ENCODE measurements around the gene SEMA3A. TPM values are rescaled to one million over a fixed set of nuclear protein-coding genes. Genes with fewer than 3 reads are reported as not detected.

The SEMA3A gene
- total and polyA plus RNA-seq, 4 experiments from 2014 or later: 0.26 to 0.78 (median 0.38) TPM; not detected in 1

DNA sequence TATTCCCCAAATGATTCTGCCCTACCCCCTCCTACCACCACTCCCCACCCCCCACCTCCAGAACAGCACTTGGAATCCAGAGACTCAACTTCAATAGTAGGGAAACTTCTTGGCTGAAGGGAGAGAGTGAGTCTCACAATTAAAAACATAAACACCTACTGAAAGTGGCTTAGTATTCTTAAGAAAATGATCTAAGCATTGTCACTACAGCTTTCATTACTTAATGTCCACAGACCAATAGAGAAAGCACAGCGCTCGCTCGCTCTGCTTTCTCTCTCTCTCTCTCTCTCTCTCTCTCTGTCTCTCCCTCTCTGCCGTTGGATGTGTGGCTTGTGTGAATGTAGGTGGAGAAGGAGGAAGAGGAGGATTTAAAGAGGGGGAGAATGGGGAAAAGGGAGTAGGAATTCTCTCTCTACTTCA lies 1.5 kb upstream of the SEMA3A start:
- Histone ChIP-seq H3K27ac (ENCODE audit: low read depth, low read length) (no peak overlapping the region), H3K27me3 (ENCODE audit: insufficient read depth, low read length) (no peaks in the 10 kb centered on the region), H3K36me3 (ENCODE audit: insufficient read depth, low read length) (no peaks in the 10 kb centered on the region), H3K4me1 (ENCODE audit: insufficient read depth, low read length) (no peaks in the 10 kb centered on the region), H3K4me3 (ENCODE audit: low read length in 2 of 2) (no peak overlapping the region), H3K9me3 (ENCODE audit: control insufficient read depth in 1 of 2, low read length in 2 of 2) (no peaks in the 10 kb centered on the region)
- ChIA-PET POLR2A (ENCODE audit: partially characterized antibody) (no interaction called here), CTCF (ENCODE audit: partially characterized antibody) (no interaction called here)
- intact Hi-C loops (cut with micrococcal nuclease): loop anchor here (10.0 kb wide), 1 partner anchor 829 kb away; no protein-coding TSS in a partner anchor
- peaks cover 0 to 2% (median 0%) of the 10 kb centered on the region in 8 donors for H3K9me3 Mint-ChIP-seq
- peaks cover 4 to 16% (median 9%) of the 10 kb centered on the region in 4 donors for H3K4me1 Mint-ChIP-seq
- DNase-seq: no peak
- H3K27ac Mint-ChIP-seq: no peak overlapping the region
- peak overlapping the region in 1 of 8 donors; percentile 30 for H3K4me3 Mint-ChIP-seq
- H3K27me3 Mint-ChIP-seq: no peaks in the 10 kb centered on the region
- H3K36me3 Mint-ChIP-seq: peaks cover 0 to 1% of the 10 kb centered on the region in 2 donors

DNA sequence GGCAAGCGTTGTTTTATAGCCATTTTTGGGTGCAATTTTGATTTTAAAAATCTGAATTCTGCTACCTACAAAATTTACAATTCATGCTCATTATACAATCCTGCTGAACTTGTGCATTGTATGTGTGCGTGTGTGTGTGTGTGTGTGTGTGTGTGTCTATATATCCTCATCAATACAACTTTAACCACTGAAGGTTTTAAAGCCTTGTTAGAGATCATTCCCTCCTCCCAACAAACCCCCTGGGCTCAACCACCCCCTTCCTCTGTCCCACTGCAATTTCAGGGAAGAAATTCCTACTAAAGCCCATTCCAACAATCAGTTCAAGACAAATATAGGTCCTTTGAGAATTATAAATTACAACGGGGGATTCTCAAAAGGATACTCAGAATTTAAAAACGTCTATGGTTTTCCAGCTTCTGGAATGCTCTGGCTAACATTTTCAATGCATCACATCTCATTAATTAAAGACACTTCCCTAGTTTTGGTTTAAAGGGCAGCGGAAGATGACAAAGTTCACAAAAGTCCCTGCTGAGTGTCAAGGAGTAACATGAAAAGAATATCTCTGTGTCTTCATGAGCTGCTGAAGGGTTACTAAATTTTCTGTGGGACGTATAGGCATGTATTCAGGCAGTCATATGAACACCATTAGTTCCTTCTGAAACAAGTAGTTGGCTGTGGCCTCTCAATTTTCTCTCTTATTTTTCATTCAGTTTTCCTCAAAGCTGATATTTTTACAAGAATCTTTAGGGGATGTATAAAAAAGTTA lies 889 bp upstream of the SEMA3A start:
- Mint-ChIP-seq H3K9me3 (peaks cover 0 to 2% (median 0%) of the 10 kb centered on the region in 8 donors), H3K27me3 (no peaks in the 10 kb centered on the region), H3K36me3 (peaks cover 0 to 1% of the 10 kb centered on the region in 2 donors), H3K4me3 (peak overlapping the region in 7 of 8 donors; percentile 85 to 92 (median 89)), H3K27ac (no peak overlapping the region), H3K4me1 (peaks cover 4 to 16% (median 9%) of the 10 kb centered on the region in 4 donors)
- Histone ChIP-seq H3K27ac (ENCODE audit: low read depth, low read length) (no peak overlapping the region), H3K27me3 (ENCODE audit: insufficient read depth, low read length) (no peaks in the 10 kb centered on the region), H3K4me1 (ENCODE audit: insufficient read depth, low read length) (no peaks in the 10 kb centered on the region), H3K9me3 (ENCODE audit: control insufficient read depth in 1 of 2, low read length in 2 of 2) (no peaks in the 10 kb centered on the region), H3K36me3 (ENCODE audit: insufficient read depth, low read length) (no peaks in the 10 kb centered on the region), H3K4me3 (ENCODE audit: low read length in 2 of 2) (no peak overlapping the region)
- ChIA-PET POLR2A (ENCODE audit: partially characterized antibody) (no interaction called here), CTCF (ENCODE audit: partially characterized antibody) (no interaction called here)
- DNase-seq: no peak
- intact Hi-C loops (cut with micrococcal nuclease): loop anchor here (10.0 kb wide), 1 partner anchor 829 kb away; no protein-coding TSS in a partner anchor

DNA sequence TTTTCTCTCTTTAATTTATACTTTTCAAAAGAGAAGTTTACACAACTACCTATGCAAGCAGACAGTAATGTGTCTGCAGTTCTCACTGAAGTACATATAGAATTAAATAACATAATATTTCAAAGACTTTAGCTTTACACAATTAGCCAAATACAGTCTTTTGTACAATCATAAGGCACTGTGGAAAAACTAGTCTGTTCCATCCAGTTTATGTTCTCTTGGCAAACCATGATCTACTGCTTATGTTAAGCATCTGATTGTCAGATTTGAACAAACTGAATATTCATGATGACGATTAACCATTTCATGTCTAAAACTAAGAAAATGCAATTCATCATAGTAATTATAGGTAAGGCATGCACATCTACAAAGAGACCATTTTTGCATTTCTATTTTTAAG lies 842 bp downstream of the SEMA3A start:
- Histone ChIP-seq H3K9me3 (ENCODE audit: control insufficient read depth in 1 of 2, low read length in 2 of 2) (no peaks in the 10 kb centered on the region), H3K36me3 (ENCODE audit: insufficient read depth, low read length) (no peaks in the 10 kb centered on the region), H3K4me1 (ENCODE audit: insufficient read depth, low read length) (no peaks in the 10 kb centered on the region), H3K27ac (ENCODE audit: low read depth, low read length) (no peak overlapping the region), H3K4me3 (ENCODE audit: low read length in 2 of 2) (no peak overlapping the region), H3K27me3 (ENCODE audit: insufficient read depth, low read length) (no peaks in the 10 kb centered on the region)
- Mint-ChIP-seq H3K27ac (no peak overlapping the region), H3K9me3 (no peaks in the 10 kb centered on the region), H3K4me3 (peak overlapping the region in 1 of 8 donors; percentile 92), H3K36me3 (peaks cover 0 to 1% of the 10 kb centered on the region in 2 donors), H3K4me1 (peaks cover 4 to 16% (median 9%) of the 10 kb centered on the region in 4 donors), H3K27me3 (no peaks in the 10 kb centered on the region)
- intact Hi-C loops (cut with micrococcal nuclease): loop anchor here (10.0 kb wide), 1 partner anchor 831 kb away; no protein-coding TSS in a partner anchor
- ChIA-PET POLR2A (ENCODE audit: partially characterized antibody) (no interaction called here), CTCF (ENCODE audit: partially characterized antibody) (no interaction called here)
- no peak for DNase-seq

DNA sequence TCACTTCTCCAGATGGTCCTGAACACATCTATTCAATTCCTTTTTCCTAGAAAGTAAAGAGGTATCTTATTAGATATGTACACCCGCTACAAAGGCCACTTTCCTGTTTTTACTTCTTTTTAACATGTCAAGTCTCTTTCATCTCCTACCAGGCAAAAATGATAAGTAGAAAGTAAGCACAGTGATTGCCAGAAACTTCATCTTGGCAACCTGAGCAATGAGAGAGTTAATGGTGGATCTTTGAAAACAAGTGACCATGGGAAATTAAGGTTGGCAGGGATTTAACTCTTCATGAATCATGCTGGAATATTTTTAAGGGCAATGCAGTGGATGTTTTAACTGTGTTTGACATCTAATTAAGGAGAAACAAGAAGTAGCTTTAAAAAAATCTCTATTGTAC lies 2.7 kb downstream of the SEMA3A start:
- peaks cover 4 to 16% (median 10%) of the 10 kb centered on the region in 4 donors for H3K4me1 Mint-ChIP-seq
- peaks cover 0 to 1% of the 10 kb centered on the region in 2 donors for H3K36me3 Mint-ChIP-seq
- intact Hi-C loops (cut with micrococcal nuclease): loop anchor here (10.0 kb wide), 1 partner anchor 833 kb away; no protein-coding TSS in a partner anchor

DNA sequence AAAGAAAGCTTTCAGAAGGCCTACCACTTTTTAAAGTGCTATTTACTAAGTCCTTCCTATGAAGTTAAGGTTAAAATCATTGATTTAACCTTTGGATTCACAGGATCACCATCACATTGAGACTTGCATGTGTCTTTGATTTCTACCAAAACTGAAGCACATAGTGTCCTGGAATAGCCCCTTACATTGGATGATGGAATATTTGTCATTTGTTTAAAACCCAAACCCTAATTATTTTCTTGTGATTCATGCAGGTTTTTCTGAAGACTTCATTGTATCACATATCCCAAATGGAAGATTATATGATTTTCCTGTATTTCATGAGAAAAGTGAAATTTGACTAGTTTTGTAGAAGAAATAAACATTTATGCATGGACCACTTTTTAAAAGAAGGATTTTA lies 3.3 kb downstream of the SEMA3A start:
- H3K9me3 Mint-ChIP-seq: peaks cover 0 to 8% (median 0%) of the 10 kb centered on the region in 8 donors
- Histone ChIP-seq H3K4me3 (ENCODE audit: low read length in 2 of 2) (no peak overlapping the region), H3K27ac (ENCODE audit: low read depth, low read length) (no peak overlapping the region), H3K36me3 (ENCODE audit: insufficient read depth, low read length) (no peaks in the 10 kb centered on the region), H3K9me3 (ENCODE audit: control insufficient read depth in 1 of 2, low read length in 2 of 2) (no peaks in the 10 kb centered on the region), H3K27me3 (ENCODE audit: insufficient read depth, low read length) (no peaks in the 10 kb centered on the region), H3K4me1 (ENCODE audit: insufficient read depth, low read length) (no peaks in the 10 kb centered on the region)
- no peak overlapping the region for H3K27ac Mint-ChIP-seq
- H3K4me1 Mint-ChIP-seq: peaks cover 4 to 15% (median 11%) of the 10 kb centered on the region in 4 donors
- no peaks in the 10 kb centered on the region for H3K27me3 Mint-ChIP-seq
- peaks cover 0 to 1% of the 10 kb centered on the region in 2 donors for H3K36me3 Mint-ChIP-seq
- intact Hi-C loops (cut with micrococcal nuclease): loop anchor here (10.0 kb wide), 1 partner anchor 834 kb away; no protein-coding TSS in a partner anchor
- ChIA-PET CTCF (ENCODE audit: partially characterized antibody) (no interaction called here), POLR2A (ENCODE audit: partially characterized antibody) (no interaction called here)
- DNase-seq: no peak
- no peak overlapping the region for H3K4me3 Mint-ChIP-seq

More for the DNA sequence above, 2.7 kb downstream of the SEMA3A start:
- POLR2A ChIA-PET (ENCODE audit: partially characterized antibody): no interaction called here
- H3K27ac Mint-ChIP-seq: no peak overlapping the region
- H3K9me3 Mint-ChIP-seq: peaks cover 0 to 8% (median 0%) of the 10 kb centered on the region in 8 donors
- H3K27me3 ChIP-seq (ENCODE audit: insufficient read depth, low read length): no peaks in the 10 kb centered on the region
- no peaks in the 10 kb centered on the region for H3K36me3 ChIP-seq (ENCODE audit: insufficient read depth, low read length)
- CTCF ChIA-PET (ENCODE audit: partially characterized antibody): no interaction called here
- H3K4me1 ChIP-seq (ENCODE audit: insufficient read depth, low read length): no peaks in the 10 kb centered on the region
- H3K9me3 ChIP-seq (ENCODE audit: control insufficient read depth in 1 of 2, low read length in 2 of 2): no peaks in the 10 kb centered on the region
- DNase-seq: no peak
- no peak overlapping the region for H3K27ac ChIP-seq (ENCODE audit: low read depth, low read length)
- H3K4me3 ChIP-seq (ENCODE audit: low read length in 2 of 2): no peak overlapping the region
- H3K4me3 Mint-ChIP-seq: no peak overlapping the region
- H3K27me3 Mint-ChIP-seq: no peaks in the 10 kb centered on the region

DNA sequence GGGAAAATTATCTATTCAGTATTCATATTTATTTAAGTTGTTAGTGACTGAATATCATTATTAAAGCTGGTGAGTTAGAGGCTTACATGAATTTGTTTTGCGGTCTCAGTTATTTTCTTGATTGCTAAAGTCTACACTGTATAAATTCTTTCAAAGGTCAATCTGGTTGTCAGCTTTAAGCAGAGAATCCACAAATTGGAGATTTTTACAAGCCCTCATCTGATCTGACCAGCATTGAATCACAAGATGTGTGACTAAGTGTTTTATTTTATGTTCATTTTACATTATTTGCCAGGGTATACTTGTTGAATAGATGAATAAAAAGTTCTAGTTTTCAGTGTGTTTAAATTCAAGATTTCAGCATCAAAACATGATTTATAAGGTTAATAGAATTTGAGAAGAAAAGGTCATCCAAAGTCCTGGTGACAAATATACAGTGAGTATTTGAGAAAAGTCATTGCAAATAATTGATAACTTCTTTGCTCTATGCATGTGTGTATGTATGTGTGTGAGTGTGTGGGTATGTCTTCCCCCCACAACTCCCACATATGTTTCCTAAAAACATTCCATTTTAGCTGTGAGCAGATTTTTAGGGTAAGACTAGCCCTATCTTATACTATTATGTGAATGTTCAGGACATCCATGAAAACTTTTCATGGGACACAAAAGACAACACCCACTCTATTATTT lies 4.4 kb downstream of the SEMA3A start:
- Histone ChIP-seq H3K9me3 (ENCODE audit: control insufficient read depth in 1 of 2, low read length in 2 of 2) (no peaks in the 10 kb centered on the region), H3K4me1 (ENCODE audit: insufficient read depth, low read length) (no peaks in the 10 kb centered on the region), H3K4me3 (ENCODE audit: low read length in 2 of 2) (no peak overlapping the region), H3K27ac (ENCODE audit: low read depth, low read length) (no peak overlapping the region), H3K27me3 (ENCODE audit: insufficient read depth, low read length) (no peaks in the 10 kb centered on the region), H3K36me3 (ENCODE audit: insufficient read depth, low read length) (no peaks in the 10 kb centered on the region)
- Mint-ChIP-seq H3K27ac (no peak overlapping the region), H3K4me3 (no peak overlapping the region), H3K4me1 (peaks cover 3 to 12% (median 6%) of the 10 kb centered on the region in 4 donors), H3K27me3 (no peaks in the 10 kb centered on the region), H3K36me3 (peaks cover 0 to 1% of the 10 kb centered on the region in 2 donors), H3K9me3 (peaks cover 0 to 8% (median 0%) of the 10 kb centered on the region in 8 donors)
- ChIA-PET POLR2A (ENCODE audit: partially characterized antibody) (no interaction called here), CTCF (ENCODE audit: partially characterized antibody) (no interaction called here)
- DNase-seq: no peak
- intact Hi-C loops (cut with micrococcal nuclease): loop anchor here (10.0 kb wide), 1 partner anchor 835 kb away; no protein-coding TSS in a partner anchor

DNA sequence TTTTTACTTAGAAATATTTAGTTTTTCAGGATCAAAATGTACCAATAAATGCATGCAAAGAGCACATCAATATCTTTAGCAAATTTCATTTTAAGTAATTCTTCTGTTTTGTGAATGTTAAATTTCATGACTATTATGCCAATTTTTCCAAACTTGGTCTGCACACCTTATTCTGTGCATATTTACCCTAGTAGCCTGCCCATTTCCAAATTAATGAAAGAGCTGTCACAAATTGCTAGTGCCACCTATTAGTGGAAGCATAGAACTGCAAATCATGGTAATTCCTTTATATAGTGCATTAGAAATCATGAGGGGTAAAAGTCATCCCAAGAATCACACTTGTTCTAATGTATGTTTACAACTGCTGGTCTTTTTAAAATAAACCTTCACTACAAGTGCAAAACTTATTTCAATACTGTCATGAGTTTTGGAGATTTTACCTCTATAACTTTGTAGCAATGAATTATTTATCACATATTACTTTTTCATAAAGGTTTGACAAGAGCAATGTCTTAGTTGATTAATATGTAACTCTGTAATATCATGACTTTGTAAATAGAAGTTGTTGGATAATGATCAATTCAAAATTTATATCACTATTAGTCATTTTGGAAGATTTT lies 5.7 kb downstream of the SEMA3A start:
- Histone ChIP-seq H3K4me1 (ENCODE audit: insufficient read depth, low read length) (no peaks in the 10 kb centered on the region), H3K27me3 (ENCODE audit: insufficient read depth, low read length) (no peaks in the 10 kb centered on the region), H3K36me3 (ENCODE audit: insufficient read depth, low read length) (no peaks in the 10 kb centered on the region), H3K9me3 (ENCODE audit: control insufficient read depth in 1 of 2, low read length in 2 of 2) (no peaks in the 10 kb centered on the region), H3K4me3 (ENCODE audit: low read length in 2 of 2) (no peak overlapping the region), H3K27ac (ENCODE audit: low read depth, low read length) (no peak overlapping the region)
- DNase-seq: no peak
- ChIA-PET CTCF (ENCODE audit: partially characterized antibody) (no interaction called here), POLR2A (ENCODE audit: partially characterized antibody) (no interaction called here)
- peaks cover 0 to 3% (median 1%) of the 10 kb centered on the region in 4 donors for H3K4me1 Mint-ChIP-seq
- H3K27ac Mint-ChIP-seq: no peak overlapping the region
- H3K9me3 Mint-ChIP-seq: peaks cover 0 to 8% (median 0%) of the 10 kb centered on the region in 8 donors
- no peaks in the 10 kb centered on the region for H3K36me3 Mint-ChIP-seq
- no peaks in the 10 kb centered on the region for H3K27me3 Mint-ChIP-seq
- no peak overlapping the region for H3K4me3 Mint-ChIP-seq
- intact Hi-C loops (cut with micrococcal nuclease): loop anchor here (1.0 kb wide), 1 partner anchor 213 kb away; no protein-coding TSS in a partner anchor

Measured in CD4-positive, alpha-beta memory T cell (primary cell).